Transverse colon (tissue), 4 donors: ENCODE results near the gene PEAR1. TPM values are rescaled to one million over a fixed set of nuclear protein-coding genes. Genes with fewer than 3 reads are reported as not detected.
A peak's percentile ranks its signal among the peaks of the same experiment; 100 is the strongest.

Experiments
- DNase-seq: peaks from one replicate; pipeline ENCODE4 v3.0.0-alpha.2; 2019
- H3K27ac ChIP-seq, 4 donors: fragments of 200-600 bp; sonication (generic); 2 replicates each; pipeline ENCODE4 v1.5.1; 2016 to 2018; ENCODE audit warnings: inconsistent platforms in 4 of 4
- H3K27me3 ChIP-seq: fragments of 200-600 bp; sonication (generic); 2 replicates; pipeline ENCODE4 v1.5.1; 2017; ENCODE audit warnings: inconsistent platforms
- H3K36me3 ChIP-seq, 4 donors: fragments of 200-600 bp; sonication (generic); 2 replicates each; pipeline ENCODE4 v1.5.1; 2017 to 2019; ENCODE audit warnings: inconsistent platforms in 4 of 4
- H3K4me1 ChIP-seq, 4 donors: fragments of 200-600 bp; sonication (generic); 2 replicates each; pipeline ENCODE4 v1.5.1; 2017 to 2020; ENCODE audit warnings: inconsistent platforms in 4 of 4
- H3K4me3 ChIP-seq, 4 donors: fragments of 200-600 bp; sonication (generic); 1 replicate in 1 of 4; 2 replicates in 3 of 4; pipeline versions ENCODE4 v1.5.1 to v1.6.1; 2017 to 2019; ENCODE audit warnings: inconsistent platforms in 4 of 4
- H3K9me3 ChIP-seq, 2 donors: fragments of 200-600 bp; sonication (generic); 2 replicates each; pipeline ENCODE4 v1.5.1; 2017 to 2019; ENCODE audit warnings: inconsistent platforms in 2 of 2
- EP300 ChIP-seq: sonication (generic); formaldehyde crosslinking; IDR thresholded peaks from one replicate; pipeline ENCODE4 v1.6.1; 2017; ENCODE audit warnings: antibody characterized with exemption, low read depth
- POLR2A ChIP-seq: fragments of 450-650 bp; IDR thresholded peaks from one replicate; pipeline ENCODE4 v1.6.1; 2016; ENCODE audit warnings: antibody characterized with exemption, mild to moderate bottlenecking, moderate library complexity
- POLR2AphosphoS5 ChIP-seq, 3 donors: sonication (generic); formaldehyde crosslinking; IDR thresholded peaks; one replicate each; pipeline ENCODE4 v1.6.1; 2016; ENCODE audit warnings: antibody characterized with exemption in 3 of 3
- WGBS, 2 donors: methylation state at CpG; one replicate each; pipeline ENCODE4 v1.1.5; 2018; ENCODE audit warnings: low coverage in 1 of 2; 5-methylcytosine and 5-hydroxymethylcytosine counted together
- in situ Hi-C, 4 donors: fragments of 200-750 bp; cut with MboI; loops; one replicate each; pipeline versions ENCODE4 v1.15.0 to v1.15.1; 2017; ENCODE audit warnings: low sequenced_read_pairs in 3 of 4, low pct_ligation_motif_present in 1 of 4, low pct_unique_long_range_greater_than_20kb in 1 of 4
- intact Hi-C: fragments of 100-400 bp; cut with DNase I; formaldehyde crosslinking; loops from one replicate; pipeline ENCODE4 v1.15.1; 2023; ENCODE audit warnings: low total_unique reads
- small RNA-seq, 4 donors: library from RNA; depleted of rRNA; stranded (forward); fragments of <200 nt; gene quantifications; one replicate each; pipeline ENCODE3, GENCODE V24; 2016
- total RNA-seq, 4 donors: library from RNA; depleted of rRNA; stranded (reverse); fragments of >200 nt; gene quantifications; one replicate each; pipeline ENCODE4 v1.1.0, GENCODE V29; 2016
- TF ChIP-seq, protein P1 (sequence below), 5 experiments: fragments of 200-600 bp in 3 of 5; fragments of 450-650 bp in 2 of 5; sonication (generic) in 3 of 5; IDR thresholded peaks; 1 replicate in 2 of 5; 2 replicates in 3 of 5; pipeline ENCODE4 v1.5.1; 2016 to 2017; ENCODE audit warnings: antibody characterized with exemption in 5 of 5, inconsistent platforms in 3 of 5, mild to moderate bottlenecking in 2 of 5, moderate library complexity in 1 of 5

Gene PEAR1
- total RNA-seq, 4 donors from 2014 or later, result 1.8 to 5.6 (median 3.7) TPM

GRCh38 chr1:156963621-156964020 is 70.1 kb downstream of the PEAR1 start:
- TF ChIP-seq POLR2A (no peak), POLR2AphosphoS5 (IDR thresholded peaks at IDR 0.05) (no peak), EP300 (no peak)
- TF ChIP-seq, protein P1, sequence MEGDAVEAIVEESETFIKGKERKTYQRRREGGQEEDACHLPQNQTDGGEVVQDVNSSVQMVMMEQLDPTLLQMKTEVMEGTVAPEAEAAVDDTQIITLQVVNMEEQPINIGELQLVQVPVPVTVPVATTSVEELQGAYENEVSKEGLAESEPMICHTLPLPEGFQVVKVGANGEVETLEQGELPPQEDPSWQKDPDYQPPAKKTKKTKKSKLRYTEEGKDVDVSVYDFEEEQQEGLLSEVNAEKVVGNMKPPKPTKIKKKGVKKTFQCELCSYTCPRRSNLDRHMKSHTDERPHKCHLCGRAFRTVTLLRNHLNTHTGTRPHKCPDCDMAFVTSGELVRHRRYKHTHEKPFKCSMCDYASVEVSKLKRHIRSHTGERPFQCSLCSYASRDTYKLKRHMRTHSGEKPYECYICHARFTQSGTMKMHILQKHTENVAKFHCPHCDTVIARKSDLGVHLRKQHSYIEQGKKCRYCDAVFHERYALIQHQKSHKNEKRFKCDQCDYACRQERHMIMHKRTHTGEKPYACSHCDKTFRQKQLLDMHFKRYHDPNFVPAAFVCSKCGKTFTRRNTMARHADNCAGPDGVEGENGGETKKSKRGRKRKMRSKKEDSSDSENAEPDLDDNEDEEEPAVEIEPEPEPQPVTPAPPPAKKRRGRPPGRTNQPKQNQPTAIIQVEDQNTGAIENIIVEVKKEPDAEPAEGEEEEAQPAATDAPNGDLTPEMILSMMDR (IDR thresholded peaks at IDR 0.05), result no peak
- Histone ChIP-seq H3K4me3 (no peak overlapping the region), H3K27me3 (no peaks in the 10 kb centered on the region), H3K36me3 (peaks cover 0 to 46% (median 15%) of the 10 kb centered on the region in 4 donors), H3K27ac (peak overlapping the region in 1 of 4 donors; percentile 26), H3K4me1 (no peaks in the 10 kb centered on the region), H3K9me3 (no peaks in the 10 kb centered on the region)
- 33% methylated on average over 3 of the region's 3 CpGs; no CpG with 5 or more reads in 1 of the 2 donors for WGBS, 2 donors
- intact Hi-C loops (no loop called here), in situ Hi-C loops (no loop called here)
- no peak for DNase-seq

GRCh38 chr1:156964441-156964840 is 70.9 kb downstream of the PEAR1 start:
- H3K4me1 ChIP-seq, result no peaks in the 10 kb centered on the region
- H3K4me3 ChIP-seq, result no peak overlapping the region
- no peak overlapping the region for H3K27ac ChIP-seq
- DNase-seq, result no peak
- peaks cover 0 to 46% (median 18%) of the 10 kb centered on the region in 4 donors for H3K36me3 ChIP-seq
- no peaks in the 10 kb centered on the region for H3K9me3 ChIP-seq
- intact Hi-C loops, result no loop called here
- no peaks in the 10 kb centered on the region for H3K27me3 ChIP-seq
- TF ChIP-seq EP300 (no peak), POLR2AphosphoS5 (IDR thresholded peaks at IDR 0.05) (no peak), POLR2A (no peak)
- TF ChIP-seq, protein P1 (IDR thresholded peaks at IDR 0.05), result no peak
- 88 to 100% methylated on average over 1 to 2 of the region's 2 CpGs for WGBS, 2 donors
- in situ Hi-C loops, result no loop called here

Small RNA genes lying within 50 kb of the gene (small RNA-seq; reads per million reads assigned to genes)
- gene MIR765, result 0 to 0.24 (median 0) reads per million in 4 donors

Other genes starting within 250 kb of the PEAR1 start
- 10 to 100 TPM in 1 of 4 donors, 1 to 10 TPM in 3; 3.3 to 15.5 (median 5.5) TPM for gene NES, start 216.3 kb upstream of the PEAR1 start, total RNA-seq
- gene CRABP2, start 188.1 kb upstream of the PEAR1 start, total RNA-seq, result 1 to 10 TPM in 1 of 4 donors, under 1 TPM in 1, not detected in 2; 0.79 to 1.9 TPM
- gene METTL25B, start 165.2 kb upstream of the PEAR1 start, total RNA-seq, result 10 to 100 TPM; 37.4 to 40.8 (median 39.0) TPM
- gene ISG20L2, start 165.0 kb upstream of the PEAR1 start, total RNA-seq, result 10 to 100 TPM; 25.8 to 61.7 (median 33.1) TPM
- gene MRPL24, start 152.6 kb upstream of the PEAR1 start, total RNA-seq, result 10 to 100 TPM in 3 of 4 donors, 1 to 10 TPM in 1; 6.8 to 44.9 (median 37.1) TPM
- 100 to 1,000 TPM; 150 to 204 (median 179) TPM for gene HDGF, start 142.0 kb upstream of the PEAR1 start, total RNA-seq
- 10 to 100 TPM; 15.1 to 69.9 (median 39.4) TPM for gene PRCC, start 126.2 kb upstream of the PEAR1 start, total RNA-seq
- 1 to 10 TPM in 3 of 4 donors, not detected in 1; 1.9 to 5.9 (median 3.4) TPM for gene SH2D2A, start 76.9 kb upstream of the PEAR1 start, total RNA-seq
- not detected for gene INSRR, start 34.6 kb upstream of the PEAR1 start, total RNA-seq
- 1 to 10 TPM in 1 of 4 donors, under 1 TPM in 2, not detected in 1; 0.20 to 2.6 (median 0.64) TPM for gene NTRK1, start 32.9 kb upstream of the PEAR1 start, total RNA-seq
- 1 to 10 TPM in 1 of 4 donors, not detected in 3; 1.2 TPM for gene LRRC71, start 26.9 kb downstream of the PEAR1 start, total RNA-seq
- gene ARHGEF11, start 152.0 kb downstream of the PEAR1 start, total RNA-seq, result 10 to 100 TPM; 52.6 to 82.8 (median 62.1) TPM
- not detected for gene ETV3L, start 206.1 kb downstream of the PEAR1 start, total RNA-seq
- 10 to 100 TPM in 3 of 4 donors, 1 to 10 TPM in 1; 3.4 to 28.1 (median 18.1) TPM for gene ETV3, start 244.7 kb downstream of the PEAR1 start, total RNA-seq